Breast epithelium (tissue), 4 donors: ENCODE measurements around the gene TKT. TPM values are rescaled to one million over a fixed set of nuclear protein-coding genes. Genes with fewer than 3 reads are reported as not detected.
"Not testable (repeated sequence)": the region's sequence is repeated elsewhere in the genome, so short reads cannot be mapped to it uniquely, and the experiment has no call there.

Experiments used
- DNase-seq, 2 donors: peaks; one replicate each; pipeline ENCODE4 v3.0.0-alpha.2; 2019; ENCODE audit warnings: low spot score in 2 of 2
- H3K27ac ChIP-seq, 2 donors: fragments of 200-600 bp; sonication (generic) in 1 of 2; one replicate each; pipeline ENCODE4 v1.5.1; 2016 to 2019; ENCODE audit warnings: mild to moderate bottlenecking in 1 of 2
- H3K27me3 ChIP-seq, 2 donors: fragments of 200-600 bp; sonication (generic) in 1 of 2; one replicate each; pipeline versions ENCODE4 v1.5.1 to v1.6.0; 2017 to 2019; ENCODE audit warnings: control low read depth in 1 of 2, mild to moderate bottlenecking in 1 of 2
- H3K36me3 ChIP-seq: fragments of 200-600 bp; one replicate; pipeline ENCODE4 v1.5.1; 2019
- H3K4me1 ChIP-seq, 2 donors: fragments of 200-600 bp; sonication (generic); one replicate each; pipeline ENCODE4 v1.5.1; 2016 to 2019; ENCODE audit warnings: control low read depth in 1 of 2
- H3K4me3 ChIP-seq, 3 donors: fragments of 200-600 bp; sonication (generic); 1 replicate in 2 of 3; 2 replicates in 1 of 3; pipeline ENCODE4 v1.5.1; 2016 to 2019; ENCODE audit warnings: mild to moderate bottlenecking in 3 of 3, moderate library complexity in 2 of 3
- H3K9me3 ChIP-seq, 2 donors: fragments of 200-600 bp; sonication (generic) in 1 of 2; one replicate each; pipeline ENCODE4 v1.5.1; 2016 to 2019; ENCODE audit warnings: control low read depth in 1 of 2
- CTCF ChIP-seq, 3 donors: fragments of 450-650 bp; IDR thresholded peaks; one replicate each; pipeline ENCODE4 v1.5.1; 2016 to 2017; ENCODE audit warnings: antibody characterized with exemption in 3 of 3, mild to moderate bottlenecking in 3 of 3, moderate library complexity in 3 of 3
- POLR2A ChIP-seq: fragments of 450-650 bp; IDR thresholded peaks from one replicate; pipeline ENCODE4 v1.6.1; 2016; ENCODE audit warnings: antibody characterized with exemption, mild to moderate bottlenecking, moderate library complexity
- POLR2AphosphoS5 ChIP-seq, 3 donors: sonication (generic); formaldehyde crosslinking; IDR thresholded peaks; one replicate each; pipeline ENCODE4 v1.6.1; 2017; ENCODE audit warnings: antibody characterized with exemption in 3 of 3
- intact Hi-C: fragments of 100-400 bp; cut with DNase I; formaldehyde crosslinking; loops from one replicate; pipeline ENCODE4 v1.15.1; 2023; ENCODE audit warnings: low total_unique reads
- total RNA-seq, 3 donors: library from RNA; depleted of rRNA; stranded (reverse); fragments of >200 nt; gene quantifications; one replicate each; pipeline ENCODE4 v1.1.0, GENCODE V29; 2016

TKT gene
- total RNA-seq, 3 donors from 2014 or later = 130 to 273 (median 131) TPM

- peak; percentile 88 to 95 for DNase-seq
- no peaks in the 10 kb centered on the region for H3K9me3 ChIP-seq
- H3K4me3 ChIP-seq = no peak overlapping the region
- TF ChIP-seq POLR2AphosphoS5 (IDR thresholded peaks at IDR 0.05) = peak; percentile 75 to 83 (median 82)
- no peak for TF ChIP-seq POLR2A
- TF ChIP-seq CTCF (IDR thresholded peaks at IDR 0.05) = peak in 1 of 3 donors; percentile 18
- no peaks in the 10 kb centered on the region for H3K36me3 ChIP-seq
- intact Hi-C loops = no loop called here
- H3K27ac ChIP-seq = peak overlapping the region; percentile 73 to 81
- H3K4me1 ChIP-seq = peaks cover 6 to 15% of the 10 kb centered on the region in 2 donors
- no peaks in the 10 kb centered on the region for H3K27me3 ChIP-seq
Measured at GRCh38 chr3:53269888-53270880, 14.4 kb upstream of the TKT start.

- H3K27me3 ChIP-seq, H3K9me3 ChIP-seq, H3K36me3 ChIP-seq, intact Hi-C loops, H3K4me3 ChIP-seq, DNase-seq: not testable (repeated sequence)
- H3K27ac ChIP-seq = peak overlapping the region; percentile 73 to 81
- H3K4me1 ChIP-seq = peaks cover 6 to 15% of the 10 kb centered on the region in 2 donors
Measured at GRCh38 chr3:53269193-53269592, 13.4 kb upstream of the TKT start.

- intact Hi-C loops = no loop called here
- Histone ChIP-seq H3K4me3 (no peak overlapping the region), H3K36me3 (no peaks in the 10 kb centered on the region), H3K9me3 (no peaks in the 10 kb centered on the region), H3K4me1 (peaks cover 6 to 15% of the 10 kb centered on the region in 2 donors), H3K27me3 (no peaks in the 10 kb centered on the region), H3K27ac (no peak overlapping the region)
- TF ChIP-seq POLR2AphosphoS5 (IDR thresholded peaks at IDR 0.05) = no peak
- no peak for TF ChIP-seq CTCF (IDR thresholded peaks at IDR 0.05)
- no peak for TF ChIP-seq POLR2A
- no peak for DNase-seq
Measured at GRCh38 chr3:53267766-53268165, 11.9 kb upstream of the TKT start.

GRCh38 chr3:53264718-53265117 lies 8.9 kb upstream of the TKT start:
- H3K36me3 ChIP-seq = no peaks in the 10 kb centered on the region
- H3K4me3 ChIP-seq = no peak overlapping the region
- no peaks in the 10 kb centered on the region for H3K9me3 ChIP-seq
- peaks cover 0 to 5% of the 10 kb centered on the region in 2 donors for H3K4me1 ChIP-seq
- TF ChIP-seq POLR2A = no peak
- no peak overlapping the region for H3K27ac ChIP-seq
- intact Hi-C loops = no loop called here
- no peaks in the 10 kb centered on the region for H3K27me3 ChIP-seq
- DNase-seq = no peak

- intact Hi-C loops = no loop called here
- no peak for DNase-seq
- no peak overlapping the region for H3K27ac ChIP-seq
- H3K27me3 ChIP-seq = no peaks in the 10 kb centered on the region
- H3K36me3 ChIP-seq = no peaks in the 10 kb centered on the region
- H3K4me1 ChIP-seq = no peaks in the 10 kb centered on the region
- no peak for TF ChIP-seq CTCF (IDR thresholded peaks at IDR 0.05)
- TF ChIP-seq POLR2A = no peak
- TF ChIP-seq POLR2AphosphoS5 (IDR thresholded peaks at IDR 0.05) = no peak
- H3K4me3 ChIP-seq = no peak overlapping the region
- H3K9me3 ChIP-seq = no peaks in the 10 kb centered on the region
Measured at GRCh38 chr3:53263907-53264306, 8.1 kb upstream of the TKT start.

- intact Hi-C loops = no loop called here
- Histone ChIP-seq H3K36me3 (no peaks in the 10 kb centered on the region), H3K27me3 (no peaks in the 10 kb centered on the region), H3K27ac (no peak overlapping the region), H3K4me1 (no peaks in the 10 kb centered on the region), H3K4me3 (no peak overlapping the region), H3K9me3 (no peaks in the 10 kb centered on the region)
- TF ChIP-seq POLR2A (no peak), POLR2AphosphoS5 (IDR thresholded peaks at IDR 0.05) (no peak), CTCF (IDR thresholded peaks at IDR 0.05) (no peak)
- DNase-seq = no peak
Measured at GRCh38 chr3:53261712-53262111, 5.9 kb upstream of the TKT start.
